B cell (primary cell): ENCODE results near the gene NSUN7. TPM values are rescaled to one million over a fixed set of nuclear protein-coding genes. Genes with fewer than 3 reads are reported as not detected.

Source experiments
- ATAC-seq: fragments of 200-7000 bp; cut with Tn5 transposase; one replicate; pipeline ENCODE4 v1.10.0; 2021; ENCODE audit warnings: low read depth, mild to moderate bottlenecking, moderate number of reproducible peaks, moderate library complexity
- CTCF ChIA-PET: fragments of 350-600 bp; sonication (Branson Sonifier 250); formaldehyde crosslinking; loops from one replicate; lab custom pipeline; 2021; ENCODE audit warnings: antibody characterized with exemption, inconsistent platforms; lab: Charles Lee
- POLR2A ChIA-PET: fragments of 350-600 bp; sonication (Branson Sonifier 250); formaldehyde crosslinking; loops from one replicate; lab custom pipeline; 2021; ENCODE audit warnings: antibody characterized with exemption; lab: Charles Lee
- DNase-seq: peaks from one replicate; pipeline ENCODE4 v3.0.0; 2013
- H2AFZ ChIP-seq: 2 replicates; pipeline ENCODE4 v1.6.1; 2012; ENCODE audit warnings: mild to moderate bottlenecking, low read depth, low read length; ENCODE audit not compliant: insufficient read depth, poor library complexity, severe bottlenecking
- H3K27ac ChIP-seq, 2 donors: 1 replicate in 1 of 2; 2 replicates in 1 of 2; pipeline ENCODE4 v1.5.1; 2012 to 2013; ENCODE audit warnings: low read length in 2 of 2, mild to moderate bottlenecking in 2 of 2, moderate library complexity in 1 of 2
- H3K27me3 ChIP-seq, 4 experiments: fragments of 200-600 bp in 1 of 4; sonication (generic) in 1 of 4; replicated peaks in 1 of 4; 1 replicate in 2 of 4; 2 replicates in 2 of 4; pipeline versions ENCODE4 v1.6.1 to v1.7.0; 2013 to 2016; ENCODE audit warnings: low read length in 3 of 4, mild to moderate bottlenecking in 2 of 4, mixed read lengths in 1 of 4, moderate library complexity in 1 of 4; ENCODE audit not compliant: insufficient read depth in 4 of 4, control insufficient read depth in 3 of 4; ENCODE audit errors: control extremely low read depth in 1 of 4
- H3K36me3 ChIP-seq, 2 experiments: replicated peaks in 1 of 2; 1 replicate in 1 of 2; 2 replicates in 1 of 2; pipeline versions ENCODE4 v1.6.1 to v1.7.1; 2013; ENCODE audit warnings: low read length in 1 of 2; ENCODE audit not compliant: insufficient read depth in 2 of 2, control insufficient read depth in 1 of 2; ENCODE audit errors: control extremely low read depth in 1 of 2, extremely low read depth in 1 of 2
- H3K4me1 ChIP-seq, 2 donors: fragments of 200-600 bp in 1 of 2; sonication (generic) in 1 of 2; 1 replicate in 1 of 2; 2 replicates in 1 of 2; pipeline versions ENCODE4 v1.5.1 to v1.6.1; 2013 to 2017; ENCODE audit warnings: low read length in 2 of 2; ENCODE audit not compliant: control insufficient read depth in 2 of 2, insufficient read depth in 2 of 2
- H3K4me2 ChIP-seq: replicated peaks from 2 replicates; pipeline ENCODE3; 2012; ENCODE audit warnings: mild to moderate bottlenecking, low read depth, low read length; ENCODE audit not compliant: poor library complexity, severe bottlenecking
- H3K4me3 ChIP-seq, 5 experiments: fragments of 200-600 bp in 1 of 5; sonication (generic) in 1 of 5; 1 replicate in 3 of 5; 2 replicates in 2 of 5; pipeline versions ENCODE4 v1.5.1 to v1.7.0; 2011 to 2016; ENCODE audit warnings: low read length in 4 of 5, mild to moderate bottlenecking in 4 of 5, low read depth in 2 of 5, control low read depth in 1 of 5, moderate library complexity in 1 of 5; ENCODE audit not compliant: insufficient read depth in 1 of 5; ENCODE audit errors: control extremely low read depth in 1 of 5, extremely low read depth in 1 of 5
- H3K79me2 ChIP-seq: fragments of 200-600 bp; sonication (generic); one replicate; pipeline ENCODE4 v1.6.0; 2016; ENCODE audit warnings: low read length; ENCODE audit not compliant: control insufficient read depth, insufficient read depth
- H3K9ac ChIP-seq: fragments of 200-600 bp; sonication (generic); 2 replicates; pipeline ENCODE4 v1.6.1; 2017; ENCODE audit warnings: mild to moderate bottlenecking, low read length, moderate library complexity
- H3K9me3 ChIP-seq, 3 donors: one replicate each; pipeline versions ENCODE4 v1.6.1 to v1.7.1; 2013; ENCODE audit warnings: low read length in 2 of 3; ENCODE audit not compliant: control insufficient read depth in 2 of 3, insufficient read depth in 1 of 3; ENCODE audit errors: control extremely low read depth in 1 of 3
- H4K20me1 ChIP-seq: 2 replicates; pipeline ENCODE4 v1.6.0; 2012; ENCODE audit warnings: mild to moderate bottlenecking, low read length; ENCODE audit not compliant: insufficient read depth, control insufficient read depth, poor library complexity, severe bottlenecking
- H3K27ac Mint-ChIP-seq: one replicate; pipeline ENCODE4 v1.8.0; 2021; ENCODE audit warnings: mixed read lengths
- H3K27me3 Mint-ChIP-seq: one replicate; pipeline ENCODE4 v1.8.0; 2021; ENCODE audit warnings: mixed read lengths
- H3K4me1 Mint-ChIP-seq: one replicate; pipeline ENCODE4 v1.8.0; 2021; ENCODE audit warnings: mixed read lengths
- H3K4me3 Mint-ChIP-seq: one replicate; pipeline ENCODE4 v1.8.0; 2021; ENCODE audit warnings: mixed read lengths
- H3K9me3 Mint-ChIP-seq: one replicate; pipeline ENCODE4 v1.8.0; 2022; ENCODE audit warnings: mixed read lengths; ENCODE audit not compliant: insufficient read depth
- CTCF ChIP-seq: fragments of 200-600 bp; IDR thresholded peaks from one replicate; pipeline ENCODE4 v1.8.0; 2022; ENCODE audit warnings: antibody characterized with exemption, mild to moderate bottlenecking
- EZH2 ChIP-seq: IDR thresholded peaks from 2 replicates; pipeline ENCODE4 v1.6.1; 2012; ENCODE audit warnings: borderline replicate concordance, low read depth, mild to moderate bottlenecking, moderate library complexity, low read length; ENCODE audit not compliant: insufficient read depth, poor library complexity, severe bottlenecking
- WGBS: methylation state at CpG from one replicate; pipeline ENCODE4 v1.1.5; 2013; ENCODE audit warnings: missing lambda C conversion rate; ENCODE audit not compliant: insufficient coverage; 5-methylcytosine and 5-hydroxymethylcytosine counted together
- intact Hi-C: fragments of 100-400 bp; cut with micrococcal nuclease; formaldehyde crosslinking; loops from one replicate; pipeline ENCODE4 v1.10.0; 2022
- polyA plus RNA-seq: library from polyadenylated mRNA; depleted of rRNA; stranded (reverse); fragments of >200 nt; gene quantifications from 2 replicates; pipeline ENCODE4 v1.2.3, GENCODE V29; 2012
- total RNA-seq, 2 donors: library from RNA; stranded (reverse); fragments of 120-200 nt in 1 of 2; gene quantifications; 1 replicate in 1 of 2; 2 replicates in 1 of 2; pipeline versions ENCODE4 v1.2.3 to v1.2.4, GENCODE V29; 2013 to 2022

Gene NSUN7
- total and polyA plus RNA-seq, 2 donors (not counting 1 experiment from before 2014, with no cell fraction given), result 0.75 to 29.8 TPM

DNA sequence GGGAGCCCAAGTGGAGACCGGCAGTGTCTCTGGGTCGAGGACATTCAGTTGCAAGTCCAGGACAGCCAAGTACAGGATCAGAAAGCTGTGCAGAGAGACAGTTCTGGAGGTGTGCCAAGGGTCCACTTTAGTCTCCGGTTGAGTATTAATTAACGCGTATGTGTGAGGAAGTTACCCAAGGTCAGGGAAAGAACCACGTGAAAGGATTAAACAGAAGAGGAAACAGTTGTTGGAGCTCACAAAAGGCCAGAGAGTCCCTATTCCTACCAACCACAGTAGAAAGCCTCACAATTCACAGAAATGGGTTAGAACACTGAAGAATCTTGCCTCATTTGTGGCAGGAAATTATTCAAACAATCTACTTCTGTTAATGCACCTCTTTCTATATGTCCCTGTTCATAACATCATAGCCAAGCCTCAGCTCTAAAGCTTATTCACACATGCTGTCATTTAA is 17.9 kb upstream of the NSUN7 start:
- Mint-ChIP-seq H3K9me3 (no peaks in the 10 kb centered on the region), H3K4me1 (peaks cover 16% of the 10 kb centered on the region), H3K4me3 (no peak overlapping the region), H3K27ac (no peak overlapping the region), H3K27me3 (peaks cover 3% of the 10 kb centered on the region)
- Histone ChIP-seq H3K9me3 (no peaks in the 10 kb centered on the region), H3K9ac (no peak overlapping the region), H3K27me3 (no peaks in the 10 kb centered on the region), H3K36me3 (no peaks in the 10 kb centered on the region), H4K20me1 (no peaks in the 10 kb centered on the region), H3K4me1 (peaks cover 3 to 7% of the 10 kb centered on the region in 2 donors), H3K4me3 (no peak overlapping the region), H3K4me2 (no peak overlapping the region), H3K27ac (no peak overlapping the region), H2AFZ (peak overlapping the region; percentile 35), H3K79me2 (no peaks in the 10 kb centered on the region)
- intact Hi-C loops, result no loop called here
- DNase-seq (peak; percentile 26), ATAC-seq (no peak)
- TF ChIP-seq CTCF (no peak), EZH2 (no peak)
- WGBS, result 39% methylated on average over 5 of the region's 6 CpGs
- ChIA-PET POLR2A (no interaction called here), CTCF (interaction anchor here (0.5 to 8.6 kb wide), 5 partner anchors 44 to 494 kb away, joined by 3 to 86 read pairs (median 3); no protein-coding TSS in a partner anchor)

DNA sequence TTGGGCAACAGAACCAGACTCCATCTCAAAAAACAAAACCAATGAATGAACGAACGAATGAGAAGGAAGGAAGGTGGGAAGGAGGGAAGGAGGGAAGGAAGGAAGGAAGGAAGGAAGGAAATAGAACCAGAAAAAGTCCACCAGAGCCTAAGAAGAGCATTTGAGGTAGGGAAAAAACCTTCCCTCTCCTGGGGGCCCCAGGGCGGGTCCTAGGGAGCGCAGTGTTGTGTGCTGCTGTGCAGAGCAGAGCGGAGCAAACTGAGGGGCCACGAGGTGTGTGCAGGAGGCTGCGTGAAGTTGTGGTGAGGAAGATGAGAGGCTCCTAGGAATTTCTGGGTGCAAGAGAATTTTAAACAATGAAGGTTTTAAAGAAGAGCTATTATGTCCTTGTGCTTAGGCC is 16.0 kb upstream of the NSUN7 start:
- DNase-seq (no peak), ATAC-seq (no peak)
- no peak overlapping the region for H3K4me2 ChIP-seq
- Mint-ChIP-seq H3K4me1 (peaks cover 16% of the 10 kb centered on the region), H3K4me3 (no peak overlapping the region), H3K27me3 (no peaks in the 10 kb centered on the region), H3K9me3 (no peaks in the 10 kb centered on the region), H3K27ac (no peak overlapping the region)
- POLR2A ChIA-PET, result interaction anchor here (0.7 kb wide), 1 partner anchor 23 kb away, joined by 3 read pairs; no protein-coding TSS in a partner anchor
- CTCF ChIA-PET, result interaction anchor here (0.5 to 8.6 kb wide), 6 partner anchors 13 to 534 kb away, joined by 3 to 102 read pairs (median 4); no protein-coding TSS in a partner anchor
- H3K79me2 ChIP-seq, result no peaks in the 10 kb centered on the region
- no peak overlapping the region for H3K27ac ChIP-seq
- no peak overlapping the region for H2AFZ ChIP-seq
- no peak for TF ChIP-seq EZH2
- TF ChIP-seq CTCF, result no peak
- WGBS, result 100% methylated on average over 3 of the region's 7 CpGs
- intact Hi-C loops, result no loop called here
- no peaks in the 10 kb centered on the region for H3K27me3 ChIP-seq
- H3K9me3 ChIP-seq, result no peaks in the 10 kb centered on the region
- no peak overlapping the region for H3K9ac ChIP-seq
- H3K4me1 ChIP-seq, result peaks cover 3 to 7% of the 10 kb centered on the region in 2 donors
- H3K36me3 ChIP-seq, result no peaks in the 10 kb centered on the region
- H3K4me3 ChIP-seq, result no peak overlapping the region
- no peaks in the 10 kb centered on the region for H4K20me1 ChIP-seq
